OCI-LY3 (cell line): ENCODE measurements around the gene FAM107B.

Source experiments
- H2AFZ ChIP-seq: fragments of 200-600, 300-600 bp; shearing (Covaris generic); 2 replicates; pipeline ENCODE4 v1.6.0; 2014; ENCODE audit warnings: antibody characterized with exemption, low read depth, low read length
- H3K27ac ChIP-seq: fragments of 200-600, 300-600 bp; sonication (generic); 2 replicates; pipeline ENCODE4 v1.5.1; 2014; ENCODE audit warnings: mild to moderate bottlenecking, low read length, moderate library complexity, mixed read lengths
- H3K27me3 ChIP-seq: fragments of 200-600, 300-600 bp; sonication (generic); 2 replicates; pipeline ENCODE4 v1.6.1; 2014; ENCODE audit warnings: low read depth, low read length, mixed read lengths
- H3K36me3 ChIP-seq: fragments of 200-600, 300-600 bp; sonication (generic); replicated peaks from 2 replicates; pipeline ENCODE3; 2014; ENCODE audit warnings: low read depth, low read length, mixed read lengths
- H3K4me1 ChIP-seq: fragments of 300-600, 200-600 bp; sonication (generic); 2 replicates; pipeline ENCODE4 v1.6.1; 2014; ENCODE audit warnings: low read length, mixed read lengths
- H3K4me2 ChIP-seq: fragments of 200-600, 300-600 bp; sonication (generic); 2 replicates; pipeline ENCODE4 v1.6.1; 2014; ENCODE audit warnings: low read length, mixed read lengths
- H3K4me3 ChIP-seq: fragments of 300-600, 200-600 bp; sonication (generic); 2 replicates; pipeline ENCODE4 v1.5.1; 2014; ENCODE audit warnings: antibody characterized with exemption, mild to moderate bottlenecking, low read length, moderate library complexity
- H3K79me2 ChIP-seq: fragments of 300-600, 200-600 bp; shearing (Covaris generic); 2 replicates; pipeline ENCODE4 v1.6.1; 2014; ENCODE audit warnings: mild to moderate bottlenecking, low read length, mixed read lengths
- H3K9ac ChIP-seq: fragments of 300-600, 200-600 bp; shearing (Covaris generic); 2 replicates; pipeline ENCODE4 v1.6.0; 2014; ENCODE audit warnings: mild to moderate bottlenecking, low read length, moderate library complexity
- H3K9me3 ChIP-seq: fragments of 200-600, 300-600 bp; shearing (Covaris generic); 2 replicates; pipeline ENCODE4 v1.6.1; 2014; ENCODE audit warnings: low read length, mixed read lengths; ENCODE audit not compliant: insufficient read depth
- H4K20me1 ChIP-seq: fragments of 200-600, 300-600 bp; sonication (generic); 2 replicates; pipeline ENCODE4 v1.6.1; 2016; ENCODE audit warnings: low read length, mixed read lengths; ENCODE audit not compliant: insufficient read depth
- CTCF ChIP-seq: fragments of 200-600, 300-600 bp; sonication (generic); IDR thresholded peaks from 2 replicates; pipeline ENCODE4 v1.5.1; 2014; ENCODE audit warnings: antibody characterized with exemption, low read length, low read depth
- EZH2phosphoT487 ChIP-seq: fragments of 200-600 bp; shearing (Covaris generic); IDR thresholded peaks from 2 replicates; pipeline ENCODE4 v1.6.1; 2018; ENCODE audit warnings: antibody characterized with exemption, mixed run types, low read depth

The FAM107B gene

DNA sequence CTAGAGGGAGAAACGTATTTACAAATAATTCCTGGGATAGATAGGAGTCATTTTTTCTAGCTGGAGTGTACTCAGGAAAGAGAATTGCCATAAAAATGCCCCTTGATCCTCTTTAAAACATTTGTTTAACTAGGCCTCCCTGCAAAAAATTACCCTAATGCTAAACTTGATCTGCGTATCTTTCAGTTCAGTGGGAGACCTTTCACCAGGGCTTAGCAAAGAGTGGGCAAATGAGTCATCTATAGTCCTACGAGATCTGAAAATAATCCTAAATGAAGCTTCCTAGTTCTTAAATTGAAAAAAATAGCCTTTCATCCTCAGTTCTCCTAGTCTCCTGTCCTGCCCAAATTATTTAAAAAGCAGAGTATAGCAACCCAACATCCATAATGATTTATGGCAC lies 245.3 kb downstream of the FAM107B start:
- Histone ChIP-seq H3K27ac (no peak overlapping the region), H3K9me3 (no peaks in the 10 kb centered on the region), H3K4me3 (no peak overlapping the region), H3K79me2 (peaks cover 79% of the 10 kb centered on the region), H2AFZ (no peak overlapping the region), H4K20me1 (peaks cover 60% of the 10 kb centered on the region), H3K9ac (no peak overlapping the region), H3K4me1 (no peaks in the 10 kb centered on the region), H3K4me2 (no peak overlapping the region), H3K27me3 (no peaks in the 10 kb centered on the region), H3K36me3 (peaks cover 30% of the 10 kb centered on the region)
- TF ChIP-seq EZH2phosphoT487 (no peak), CTCF (no peak)

DNA sequence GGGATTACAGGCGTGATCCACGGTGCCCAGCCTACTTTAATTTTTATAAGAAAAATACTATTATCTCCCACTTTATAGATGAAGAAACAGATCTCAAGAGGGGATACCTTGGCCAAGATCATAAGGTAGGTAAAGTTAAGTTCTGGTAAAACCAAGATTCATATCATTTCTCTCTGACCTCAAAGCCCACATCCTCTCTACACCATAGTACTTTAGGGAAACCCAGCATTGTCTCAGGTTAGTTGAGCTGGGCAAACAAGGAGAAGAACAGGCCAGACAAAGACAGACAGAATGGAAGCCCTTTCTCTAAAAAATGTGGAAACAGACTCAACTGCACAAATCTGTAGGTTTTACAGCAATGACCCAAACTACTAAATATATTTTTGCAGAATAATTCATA lies 246.2 kb downstream of the FAM107B start:
- TF ChIP-seq CTCF: no peak
- Histone ChIP-seq H3K36me3 (peaks cover 27% of the 10 kb centered on the region), H3K9me3 (no peaks in the 10 kb centered on the region), H3K9ac (no peak overlapping the region), H3K27me3 (no peaks in the 10 kb centered on the region), H3K79me2 (peaks cover 75% of the 10 kb centered on the region), H3K4me2 (no peak overlapping the region), H3K4me1 (no peaks in the 10 kb centered on the region), H3K4me3 (no peak overlapping the region), H3K27ac (no peak overlapping the region), H4K20me1 (peaks cover 55% of the 10 kb centered on the region), H2AFZ (no peak overlapping the region)

GRCh38 chr10:14527915-14528314 lies 246.8 kb downstream of the FAM107B start:
- Histone ChIP-seq H4K20me1 (peaks cover 53% of the 10 kb centered on the region), H2AFZ (no peak overlapping the region), H3K4me2 (no peak overlapping the region), H3K4me1 (no peaks in the 10 kb centered on the region), H3K9ac (no peak overlapping the region), H3K27ac (no peak overlapping the region), H3K4me3 (no peak overlapping the region), H3K79me2 (peaks cover 75% of the 10 kb centered on the region), H3K27me3 (no peaks in the 10 kb centered on the region), H3K36me3 (peaks cover 27% of the 10 kb centered on the region), H3K9me3 (no peaks in the 10 kb centered on the region)
- no peak for TF ChIP-seq CTCF
- TF ChIP-seq EZH2phosphoT487: no peak

- H3K9ac ChIP-seq: no peak overlapping the region
- H3K4me2 ChIP-seq: no peak overlapping the region
- H3K9me3 ChIP-seq: no peaks in the 10 kb centered on the region
- no peak overlapping the region for H2AFZ ChIP-seq
- H3K27ac ChIP-seq: no peak overlapping the region
- H3K36me3 ChIP-seq: peaks cover 27% of the 10 kb centered on the region
- no peak overlapping the region for H3K4me3 ChIP-seq
- H3K79me2 ChIP-seq: peaks cover 69% of the 10 kb centered on the region
- TF ChIP-seq EZH2phosphoT487: no peak
- no peak for TF ChIP-seq CTCF
- H4K20me1 ChIP-seq: peaks cover 46% of the 10 kb centered on the region
- H3K27me3 ChIP-seq: no peaks in the 10 kb centered on the region
- no peaks in the 10 kb centered on the region for H3K4me1 ChIP-seq
Measured at GRCh38 chr10:14527134-14527844, 247.4 kb downstream of the FAM107B start.
